ENCODE results near the gene SELENOV.

Gene SELENOV

DNA sequence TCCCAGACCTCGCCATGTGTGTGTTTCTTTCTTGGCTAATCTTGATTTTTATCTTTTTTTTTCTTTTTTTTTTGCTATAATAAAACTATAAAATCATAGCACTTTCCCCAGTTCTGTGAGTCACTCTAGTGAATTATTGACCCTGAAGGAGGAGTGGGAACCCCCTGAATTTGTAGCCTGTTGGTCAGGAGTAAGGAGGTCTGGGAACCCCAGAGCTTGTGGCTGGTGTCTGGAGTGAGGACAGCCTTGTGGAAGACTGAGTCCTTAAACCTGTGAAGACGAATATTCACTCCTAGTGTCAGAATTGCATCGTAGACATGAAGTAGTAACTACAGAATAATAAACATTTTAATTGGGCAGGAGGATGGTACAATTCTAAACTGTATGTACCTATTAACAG lies 10.3 kb downstream of the SELENOV start:
- no peak for DNase-seq

DNA sequence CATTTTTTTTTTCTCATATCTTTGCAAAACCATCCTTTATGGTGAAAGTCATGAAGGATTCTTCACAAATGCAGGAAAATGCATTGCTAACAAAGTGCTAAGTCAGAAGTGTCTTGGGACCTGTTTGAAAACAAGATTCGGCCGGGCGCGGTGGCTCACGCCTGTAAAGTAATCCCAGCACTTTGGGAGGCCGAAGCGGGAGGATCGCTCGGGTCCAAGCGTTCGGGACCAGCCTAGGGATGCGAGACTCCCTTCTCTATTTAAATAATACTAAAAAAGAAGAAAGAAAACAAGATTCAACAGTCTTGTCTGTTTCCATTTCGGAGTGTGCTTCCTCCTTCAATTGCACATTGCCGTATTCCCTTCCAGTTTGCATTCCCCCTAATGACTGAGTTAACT lies 16.9 kb downstream of the SELENOV start:
- DNase-seq: no peak

DNA sequence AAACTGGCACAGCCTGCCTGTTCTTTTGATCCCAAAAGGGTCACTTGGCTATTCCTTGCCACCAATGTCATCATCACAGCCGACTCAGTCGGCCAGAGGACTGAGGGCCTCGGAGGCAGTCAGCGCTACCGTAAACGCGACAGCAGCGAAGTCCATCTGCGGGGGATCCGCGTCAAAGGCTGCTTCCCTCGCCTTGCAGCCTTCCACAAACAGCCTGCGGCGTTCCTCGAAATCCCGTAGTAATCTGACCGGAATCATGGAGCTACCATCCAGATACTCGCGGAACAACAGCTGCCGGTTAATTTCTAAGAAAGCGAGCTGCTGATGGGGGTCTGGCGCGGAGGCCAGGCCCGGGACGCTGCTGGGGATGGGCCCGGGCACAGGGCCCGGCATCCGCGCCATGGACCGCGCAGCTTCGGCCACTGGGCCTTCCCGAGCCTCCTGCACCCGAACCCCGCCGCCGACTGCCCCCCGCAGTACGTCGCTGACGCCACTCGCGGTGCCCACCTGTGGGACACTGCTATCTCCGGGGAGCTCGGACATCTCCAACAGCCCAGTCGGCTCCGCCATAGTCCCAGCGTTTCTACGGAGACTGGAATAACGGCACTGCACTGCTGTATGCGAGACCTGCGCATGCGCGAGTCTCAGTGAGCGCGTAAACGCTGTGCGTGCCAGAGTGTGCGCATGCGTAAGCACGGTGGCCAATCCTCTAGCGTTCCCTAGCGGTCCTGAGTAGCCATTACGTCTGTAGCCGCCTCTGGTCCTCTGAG lies 17.5 kb downstream of the SELENOV start, which contains the start of gene EID2B:
Gene EID2B (minus strand): TSS at position 620 of the 770 bp plus-strand sequence. CDS start 50 bp downstream, at position 570.
- DNase-seq: peak; percentile 95

DNA sequence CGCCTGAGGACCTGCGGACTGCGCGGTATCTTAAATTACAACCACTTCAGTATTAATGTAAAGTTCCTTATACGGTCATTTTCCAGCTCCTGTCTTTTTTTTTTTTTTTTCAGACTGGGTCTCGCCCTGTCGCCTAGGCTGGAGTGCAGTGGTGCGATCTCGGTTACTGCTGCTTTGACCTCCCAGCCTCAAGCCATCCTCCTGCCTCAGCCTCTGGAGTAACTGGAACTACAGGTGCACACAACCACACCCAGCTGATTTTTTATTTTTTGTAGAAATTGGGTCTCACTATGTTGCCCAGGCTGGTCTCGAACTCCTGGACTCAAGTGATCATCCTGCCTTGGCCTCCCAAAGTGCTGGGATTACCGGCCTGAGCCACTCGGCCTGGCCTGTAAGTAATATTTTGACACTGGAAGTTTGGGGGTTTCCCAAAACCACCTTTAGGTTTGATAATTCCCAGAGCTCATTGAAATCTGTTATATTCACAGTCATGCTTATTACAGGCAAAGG lies 18.1 kb downstream of the SELENOV start:
- no peak for DNase-seq

GRCh38 chr19:39533791-39534190 lies 18.9 kb downstream of the SELENOV start:
- no peak for DNase-seq

- DNase-seq: no peak
Observed at GRCh38 chr19:39539165-39539517, 24.2 kb downstream of the SELENOV start.

DNA sequence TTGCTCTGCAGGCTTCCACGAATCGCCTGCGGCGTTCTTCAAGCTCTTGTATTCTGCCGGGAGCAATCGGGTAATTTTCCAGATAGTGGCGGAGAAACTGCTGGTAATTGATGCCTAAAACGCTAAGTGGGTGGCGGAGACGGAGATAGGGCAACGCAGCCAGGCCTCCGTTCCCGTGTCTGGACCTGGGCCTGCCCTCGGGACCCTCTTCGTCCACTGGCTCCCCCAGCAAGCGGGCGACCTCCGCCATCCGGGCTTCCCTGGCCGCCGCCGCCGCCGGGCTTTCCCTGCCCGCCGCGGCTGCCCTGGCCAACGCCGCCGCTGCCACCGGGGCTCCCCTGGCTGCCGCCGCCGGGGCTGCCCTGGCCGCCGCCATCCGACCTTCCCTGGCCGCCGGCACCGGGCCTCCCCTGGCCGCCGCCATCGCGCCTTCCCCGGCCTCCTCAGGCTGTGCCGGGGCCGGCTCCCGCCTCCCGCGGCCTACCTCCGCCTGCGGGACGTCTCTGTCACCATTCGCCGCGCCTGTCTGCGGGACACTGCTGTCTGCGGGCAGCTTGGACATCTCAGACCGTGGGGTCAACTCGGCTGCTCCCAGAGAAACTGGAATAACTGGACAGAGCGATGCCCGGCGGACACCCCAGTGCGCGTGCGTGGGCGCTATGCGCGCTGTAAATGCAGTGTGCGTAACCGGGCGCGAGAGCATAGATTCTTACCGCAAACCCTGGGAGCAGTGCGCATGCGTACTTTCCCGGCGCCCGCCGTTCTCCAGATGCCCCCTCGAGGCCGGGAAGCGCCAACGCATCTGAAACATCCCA lies 24.8 kb downstream of the SELENOV start, which contains the start of gene EID2:
Gene EID2 (minus strand): TSS at position 644 of the 815 bp plus-strand sequence. CDS start 82 bp downstream, at position 562.
- peak; percentile 95 for DNase-seq

DNA sequence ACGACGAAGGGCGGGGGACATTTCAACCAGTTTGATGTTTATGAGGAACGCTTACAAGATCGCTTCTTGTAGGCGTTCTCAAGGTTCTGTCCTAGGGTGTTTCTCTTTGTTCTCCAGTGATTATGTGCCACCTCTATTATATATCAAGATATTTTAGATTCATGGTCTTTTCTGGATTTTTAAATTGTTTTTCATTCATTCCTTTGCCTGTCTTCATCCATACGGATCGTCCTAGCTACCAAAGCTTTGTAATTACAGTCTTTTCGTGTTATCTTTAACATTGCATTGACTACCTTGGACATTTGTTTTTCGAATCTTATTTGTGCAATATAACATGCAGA lies 25.4 kb downstream of the SELENOV start:
- DNase-seq: peak; percentile 38

GRCh38 chr19:39542206-39542605 lies 27.3 kb downstream of the SELENOV start:
- DNase-seq: no peak

DNA sequence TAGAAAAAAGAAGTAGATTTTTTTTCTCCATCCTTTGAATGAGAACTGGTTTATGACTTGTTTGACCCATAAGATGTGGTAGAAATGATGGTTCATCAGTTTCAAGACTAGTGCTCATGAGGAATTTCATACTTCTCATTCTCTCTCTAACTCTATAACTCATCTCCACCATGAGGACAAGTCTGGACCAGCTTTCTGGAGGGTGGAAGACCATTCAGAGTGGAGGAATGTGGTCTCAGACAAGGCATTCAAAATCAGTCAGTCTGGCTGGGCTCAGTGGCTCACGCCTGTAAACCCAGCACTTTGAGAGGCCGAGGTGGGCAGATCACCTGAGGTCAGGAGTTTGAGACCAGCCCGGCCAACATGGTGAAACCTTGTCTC lies 28.5 kb downstream of the SELENOV start:
- DNase-seq: no peak

DNA sequence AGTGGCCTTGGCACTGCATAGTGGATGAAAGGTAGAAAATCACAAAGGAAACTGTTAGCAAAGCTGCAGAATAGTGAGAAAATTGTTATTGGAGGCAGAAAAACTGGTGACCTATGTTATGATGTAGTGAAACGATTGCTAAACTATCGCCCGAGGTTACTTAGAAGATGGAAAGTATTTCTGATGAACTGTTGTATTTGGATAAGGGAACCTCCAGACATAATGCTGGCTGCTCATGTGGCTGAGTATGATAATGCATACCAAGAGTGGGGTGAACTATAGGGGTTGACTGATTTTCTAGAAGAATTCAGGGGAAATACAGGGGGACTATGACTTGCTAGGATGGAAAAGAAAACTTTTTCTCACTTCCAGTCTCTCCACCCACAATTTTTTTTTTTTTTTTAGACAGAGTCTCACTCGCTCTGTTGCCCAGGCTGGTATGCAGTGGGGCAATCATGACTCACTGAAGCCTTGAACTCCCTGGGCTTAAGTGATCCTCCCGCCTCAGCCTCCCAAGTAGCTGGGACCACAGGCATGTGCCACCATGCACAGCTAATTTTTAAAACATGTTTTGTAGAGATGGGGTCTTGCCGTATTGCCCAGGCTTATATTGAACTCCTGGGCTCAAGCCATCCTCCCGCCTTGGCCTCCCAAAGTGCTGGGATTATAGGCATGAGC lies 29.4 kb downstream of the SELENOV start:
- no peak for DNase-seq

GRCh38 chr19:39544911-39545310 lies 30.0 kb downstream of the SELENOV start:
- DNase-seq: no peak

DNA sequence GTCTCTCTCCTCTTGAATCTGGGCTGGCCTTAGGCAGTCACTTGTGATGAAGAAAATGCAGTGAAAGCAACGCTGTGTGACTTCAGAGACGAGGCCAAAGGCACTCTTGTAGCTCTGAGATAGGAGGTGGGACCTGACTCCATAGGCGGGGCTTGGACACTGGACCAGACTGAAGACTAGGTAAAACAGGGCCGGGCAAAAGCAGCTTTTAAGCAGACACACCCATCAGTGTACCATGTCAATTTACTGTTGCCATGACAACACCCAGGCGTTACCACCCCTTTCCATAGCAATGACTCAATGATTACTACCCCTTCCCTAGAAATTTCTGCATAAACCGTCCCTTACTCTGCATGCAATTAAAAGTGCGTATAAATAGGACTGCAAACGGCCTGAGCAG lies 31.7 kb downstream of the SELENOV start:
- no peak for DNase-seq

DNA sequence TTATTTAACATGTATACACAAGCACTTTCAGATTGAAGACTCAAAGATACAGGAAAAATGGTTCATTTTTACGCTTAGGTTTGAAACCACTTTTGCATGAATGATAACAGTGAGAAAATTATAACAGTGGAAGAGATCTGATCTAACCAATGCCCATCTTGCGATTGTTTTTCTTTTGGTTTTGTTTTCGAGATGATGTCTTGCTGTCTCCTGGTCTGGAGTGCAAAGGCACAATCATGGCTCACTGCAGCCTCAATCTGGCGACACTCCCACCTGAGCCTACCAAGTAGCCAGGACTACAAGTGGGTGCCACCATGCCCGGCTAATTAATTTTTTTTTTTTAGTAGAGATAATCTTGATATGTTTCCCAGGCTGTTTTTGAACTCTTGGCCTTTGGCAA lies 35.3 kb downstream of the SELENOV start:
- no peak for DNase-seq

DNA sequence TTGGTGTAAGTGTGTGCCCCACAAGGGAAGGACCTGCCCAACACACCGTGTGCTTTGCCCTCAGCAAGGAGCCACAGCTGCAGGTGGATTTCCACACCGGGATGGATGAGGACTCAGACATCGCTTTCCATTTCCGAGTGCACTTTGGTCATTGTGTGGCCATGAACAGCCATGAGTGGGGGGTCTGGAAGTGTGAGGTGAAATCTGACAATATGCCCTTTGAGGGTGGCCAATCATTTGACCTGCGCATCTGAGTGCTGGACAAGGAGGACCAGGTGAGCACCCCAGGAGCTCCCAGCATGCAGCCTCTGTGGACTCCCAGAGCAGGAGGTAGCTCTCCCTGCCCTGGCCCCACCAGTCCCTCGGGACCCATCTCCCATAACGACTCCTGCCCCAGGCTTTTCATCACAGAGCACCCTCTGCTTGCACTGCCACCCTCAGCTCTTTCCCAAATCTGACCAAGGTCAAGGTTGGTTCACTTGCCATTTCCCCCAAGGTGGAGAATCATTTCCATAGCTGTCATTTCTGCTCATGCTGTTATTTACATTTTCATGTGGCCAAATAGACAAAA lies 38.2 kb downstream of the SELENOV start:
- DNase-seq: no peak

DNA sequence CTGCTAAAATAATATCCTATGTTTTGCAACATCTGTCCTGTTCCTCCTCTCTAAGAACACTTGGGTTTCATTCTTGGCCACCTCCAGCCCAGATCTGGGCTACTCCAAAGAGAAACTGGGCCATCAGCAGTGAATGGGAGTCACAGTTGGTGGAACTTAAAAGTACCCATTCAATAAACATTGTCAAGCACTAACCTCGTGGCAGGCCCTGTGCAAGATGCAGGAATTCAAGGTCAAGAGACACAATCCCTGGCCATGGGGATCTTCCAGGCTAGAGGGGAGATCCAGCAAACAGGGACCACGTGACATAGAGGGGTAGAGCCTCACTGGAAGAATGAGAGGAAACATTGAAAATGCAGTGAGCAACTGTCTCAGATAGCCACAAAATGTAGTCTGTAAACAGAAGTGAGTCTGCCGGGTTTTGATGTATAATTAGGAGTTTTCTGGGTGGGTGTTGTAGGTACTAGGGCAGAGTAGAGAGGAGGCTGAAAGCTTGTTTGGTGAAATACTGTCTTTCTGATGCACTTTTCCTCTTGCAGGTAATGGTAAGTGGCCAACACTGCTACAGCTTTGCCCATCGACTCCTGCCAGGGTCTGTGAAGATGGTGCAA lies 39.9 kb downstream of the SELENOV start:
- no peak for DNase-seq

- DNase-seq: no peak
Observed at GRCh38 chr19:39555883-39556282, 40.9 kb downstream of the SELENOV start.

DNA sequence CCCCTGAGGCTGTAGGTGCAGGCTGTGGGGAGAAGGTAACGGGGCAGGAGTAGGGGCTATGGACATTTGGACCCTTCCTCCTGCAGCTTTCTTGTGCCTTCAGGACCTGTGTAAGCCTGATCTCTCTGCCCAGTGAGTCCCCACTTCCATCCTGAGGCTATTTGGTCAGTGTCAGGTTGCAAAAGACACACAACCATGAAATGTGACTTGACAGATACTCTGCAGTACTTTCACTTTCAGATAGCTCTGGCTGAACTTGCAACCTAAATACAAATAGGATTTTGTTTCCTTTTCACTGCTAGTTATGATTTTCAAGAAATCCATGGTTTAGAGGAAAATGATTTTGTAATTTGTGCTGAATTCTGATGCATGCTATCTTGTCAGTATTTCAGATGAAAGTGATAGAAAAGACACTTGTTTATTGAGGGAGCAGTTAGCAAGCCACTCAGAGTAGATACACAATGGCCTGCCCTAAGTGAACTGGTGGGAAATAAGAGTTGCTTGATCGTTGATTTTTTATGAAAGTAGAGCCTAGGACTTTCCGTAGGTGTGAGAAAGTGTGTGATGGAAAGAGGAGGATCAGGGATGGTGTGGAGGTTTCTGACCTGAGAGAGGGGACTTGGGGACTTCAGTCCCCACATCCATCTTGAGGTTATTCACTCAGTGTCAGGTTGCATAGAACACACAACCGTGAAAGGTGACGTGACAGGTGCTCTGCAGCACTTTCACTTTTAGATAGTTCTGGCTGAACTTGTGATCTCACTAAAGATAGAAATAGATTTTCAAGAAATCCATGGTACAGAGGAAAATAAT lies 43.1 kb downstream of the SELENOV start:
- DNase-seq: no peak

- DNase-seq: no peak
Observed at GRCh38 chr19:39558624-39559117, 43.7 kb downstream of the SELENOV start.

GRCh38 chr19:39563408-39563807 lies 48.5 kb downstream of the SELENOV start:
- DNase-seq: no peak

DNA sequence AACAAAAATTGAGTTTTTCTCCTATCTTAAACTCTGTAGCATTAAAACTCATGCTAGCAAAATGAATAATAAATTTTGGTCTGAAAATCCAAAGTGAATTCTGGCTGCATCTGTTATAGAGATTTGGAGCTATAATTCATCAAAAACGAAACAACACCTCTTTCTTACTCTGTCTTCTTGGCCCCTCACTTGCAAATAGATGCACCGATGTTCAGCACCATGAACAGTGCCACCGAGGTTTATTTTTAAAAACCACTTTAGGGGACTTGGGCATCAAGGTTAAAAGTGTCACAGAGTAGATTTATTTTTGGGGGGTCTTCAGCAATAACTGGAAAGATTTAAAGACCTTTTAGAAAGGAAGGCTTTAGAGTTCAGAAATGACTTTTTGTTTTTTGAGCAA lies 51.1 kb downstream of the SELENOV start:
- no peak for DNase-seq

GRCh38 chr19:39568604-39569003 lies 53.7 kb downstream of the SELENOV start:
- no peak for DNase-seq

Data from NCI-H1105 treated with DMSO at 0.1 percent for 48 hours (cell line).